K562 (cell line): Measurements from ENCODE around the gene LRGUK. TPM values are rescaled to one million over a fixed set of nuclear protein-coding genes. Genes with fewer than 3 reads are reported as not detected.

Experiments used
- ATAC-seq: fragments of 200-7000 bp; cut with Tn5 transposase; 3 replicates; pipeline ENCODE4 v1.9.1; 2020; ENCODE audit warnings: moderate library complexity
- BruUV-seq: library from RNA; stranded (reverse); fragments of 400-500 nt; replicated peaks from 2 replicates; lab custom pipeline; 2021; lab: Mats Ljungman, UMichigan
- CTCF ChIA-PET: fragments of 300-600 bp; formaldehyde crosslinking; extraction: SDS; loops from one replicate; lab custom pipeline; 2021; ENCODE audit warnings: low intra/inter-chr PET ratio; lab: Yijun Ruan, JAX
- POLR2A ChIA-PET: fragments of 300-600, 350-650 bp; sonication (Branson Sonifier 250); formaldehyde crosslinking; extraction: SDS; loops from one replicate; lab custom pipeline; 2021; ENCODE audit warnings: antibody characterized with exemption, inconsistent platforms; lab: Yijun Ruan, JAX
- DNase-seq, 4 experiments: peaks; one replicate each; pipeline versions ENCODE4 v3.0.0 to v3.0.0-alpha.2; 2011 to 2018; ENCODE audit warnings: low spot score in 3 of 4, mixed read lengths in 3 of 4; ENCODE audit errors: extremely low read depth in 1 of 4
- FAIRE-seq: peaks from 2 replicates; lab custom pipeline; 2011; peaks lifted over from hg19 to GRCh38; lab: Jason Lieb, UNC
- H2AFZ ChIP-seq: 2 replicates; pipeline ENCODE4 v1.6.0; 2011; ENCODE audit warnings: low read depth, low read length, control low read depth, inconsistent platforms
- H3K27ac ChIP-seq: fragments of 200-600 bp; 3 replicates; pipeline ENCODE4 v1.8.0; 2011; ENCODE audit warnings: low read depth, mild to moderate bottlenecking, control low read depth, inconsistent platforms, low read length, moderate library complexity, mixed read lengths; ENCODE audit errors: extremely low read depth
- H3K27me3 ChIP-seq, 2 experiments: fragments of 300-600 bp in 1 of 2; 2 replicates in 1 of 2; 3 replicates in 1 of 2; pipeline versions ENCODE4 v1.6.0 to v1.8.0; 2011; ENCODE audit warnings: inconsistent platforms in 2 of 2, low read length in 2 of 2, mild to moderate bottlenecking in 1 of 2, mixed read lengths in 1 of 2, moderate library complexity in 1 of 2; ENCODE audit not compliant: control insufficient read depth in 2 of 2, insufficient read depth in 2 of 2
- H3K36me3 ChIP-seq: fragments of 300-600 bp; 3 replicates; pipeline ENCODE4 v1.8.0; 2011; ENCODE audit warnings: mild to moderate bottlenecking, low read length, inconsistent platforms; ENCODE audit not compliant: control insufficient read depth, insufficient read depth
- H3K4me1 ChIP-seq, 2 experiments: fragments of 200-600 bp in 1 of 2; replicated peaks in 1 of 2; 2 replicates in 1 of 2; 3 replicates in 1 of 2; pipeline versions ENCODE4 v1.5.1 to v1.8.0; 2011; ENCODE audit warnings: inconsistent platforms in 2 of 2, low read length in 2 of 2, mild to moderate bottlenecking in 1 of 2, mixed read lengths in 1 of 2, moderate library complexity in 1 of 2; ENCODE audit not compliant: control insufficient read depth in 2 of 2, insufficient read depth in 2 of 2
- H3K4me2 ChIP-seq: 2 replicates; pipeline ENCODE4 v1.6.1; 2011; ENCODE audit warnings: low read length, control low read depth, inconsistent platforms, mixed read lengths; ENCODE audit not compliant: insufficient read depth
- H3K4me3 ChIP-seq: fragments of 200-600 bp; sonication (generic), shearing (Covaris generic); 2 replicates; pipeline ENCODE4 v1.5.1; 2016; ENCODE audit warnings: control low read depth, inconsistent platforms
- H3K79me2 ChIP-seq: fragments of 200-600 bp; 3 replicates; pipeline ENCODE4 v1.8.0; 2011; ENCODE audit warnings: low read length, inconsistent platforms; ENCODE audit not compliant: control insufficient read depth, insufficient read depth
- H3K9ac ChIP-seq, 2 experiments: 2 replicates each; pipeline versions ENCODE4 v1.6.0 to v1.6.1; 2011; ENCODE audit warnings: low read depth in 2 of 2, low read length in 2 of 2, control low read depth in 1 of 2, inconsistent platforms in 1 of 2, mild to moderate bottlenecking in 1 of 2, mixed read lengths in 1 of 2; ENCODE audit not compliant: insufficient read depth in 1 of 2
- H3K9me1 ChIP-seq: one replicate; pipeline ENCODE4 v1.6.0; 2011; ENCODE audit warnings: inconsistent platforms, mild to moderate bottlenecking, low read length, moderate library complexity; ENCODE audit not compliant: control insufficient read depth, insufficient read depth
- H3K9me3 ChIP-seq: replicated peaks from 2 replicates; pipeline ENCODE4 v1.5.1; 2011; ENCODE audit warnings: low read depth, low read length, inconsistent platforms; ENCODE audit not compliant: control insufficient read depth, insufficient read depth
- H4K20me1 ChIP-seq: replicated peaks from 2 replicates; pipeline ENCODE4 v1.6.1; 2011; ENCODE audit warnings: low read length, inconsistent platforms, mixed read lengths; ENCODE audit not compliant: control insufficient read depth, insufficient read depth
- KLF1 ChIP-seq: fragments of 450-650 bp; IDR thresholded peaks from 2 replicates; pipeline ENCODE4 v1.6.1; 2016; ENCODE audit warnings: missing genetic modification characterization, missing compliant biosample characterization
- THAP12 ChIP-seq: fragments of 250-450 bp; sonication (Bioruptor Pico); IDR thresholded peaks from 2 replicates; pipeline ENCODE4 v1.9.0; 2021; ENCODE audit warnings: mild to moderate bottlenecking, inconsistent platforms
- WGBS: fragments of 100-300 bp; shearing (Covaris generic); methylation state at CpG from one replicate; pipeline ENCODE4 v1.1.6; 2016; ENCODE audit warnings: low coverage, mixed read lengths; ENCODE audit not compliant: insufficient coverage; ENCODE audit errors: missing lambda C conversion rate; 5-methylcytosine and 5-hydroxymethylcytosine counted together
- in situ Hi-C: fragments of 300-500 bp; cut with MboI; formaldehyde crosslinking; loops from 4 replicates; pipeline ENCODE4 v1.15.0; 2018; ENCODE audit warnings: inconsistent platforms, mixed read lengths
- intact Hi-C: fragments of 100-400 bp; cut with micrococcal nuclease; formaldehyde crosslinking; loops from 2 replicates; pipeline ENCODE4 v1.14.2; 2022
- polyA plus RNA-seq, 8 experiments: library from polyadenylated mRNA; depleted of rRNA in 4 of 8; stranded (reverse) in 5 of 8; unstranded in 3 of 8; fragments of >200 nt; fragmentation: Nextera tagmentation in 2 of 8; fragmentation: Illumina TruSeq in 1 of 8; extraction: Ambion mirVana in 2 of 8; extraction: Trizol in 1 of 8; gene quantifications; 2 replicates each; pipeline versions ENCODE4 v1.2.1 to v1.2.3, GENCODE V29; 2011 to 2014; ENCODE audit warnings: inconsistent platforms in 1 of 8, missing spikeins in 1 of 8
- total RNA-seq, 7 experiments: library from RNA; depleted of rRNA in 6 of 7; stranded (reverse); fragments of >200 nt in 6 of 7; fragmentation: Illumina TruSeq in 2 of 7; extraction: Trizol in 2 of 7; gene quantifications; 2 replicates each; pipeline versions ENCODE4 v1.2.1 to v1.2.3, GENCODE V29; 2011 to 2021; ENCODE audit warnings: low replicate concordance in 1 of 7

LRGUK gene
- total and polyA plus RNA-seq, 9 of the 15 experiments (the other 6 are each of a cell fraction or from before 2014, with no cell fraction given) = 0.04 to 0.33 (median 0.18) TPM

- TF ChIP-seq THAP12 (CRISPR knock-in tag) (no peak), KLF1 (tag) (0 out of 2 replicates have a peak, but pooled peaks have one; percentile 40)
- Histone ChIP-seq H4K20me1 (no peaks in the 10 kb centered on the region), H3K4me2 (no peak overlapping the region), H3K9me1 (no peaks in the 10 kb centered on the region), H3K9me3 (no peaks in the 10 kb centered on the region), H3K27ac (no peak overlapping the region), H2AFZ (no peak overlapping the region), H3K4me3 (no peak overlapping the region), H3K4me1 (peaks cover 0 to 5% of the 10 kb centered on the region in 2 experiments; a peak in 2 of 5 replicates), H3K79me2 (no peaks in the 10 kb centered on the region), H3K36me3 (peaks cover 16% of the 10 kb centered on the region; the same call in 2 of the 3 replicates), H3K27me3 (no peaks in the 10 kb centered on the region), H3K9ac (no peak overlapping the region)
- FAIRE-seq (no peak), ATAC-seq (no peak), DNase-seq (no peak)
- ChIA-PET POLR2A (interaction anchor here (0.7 to 3.0 kb wide), 4 partner anchors 9 to 1191 kb away, joined by 3 to 12 read pairs (median 4); no protein-coding TSS in a partner anchor), CTCF (no interaction called here)
- in situ Hi-C loops (no loop called here), intact Hi-C loops (no loop called here)
- WGBS = 51% methylated on average over 3 of the region's 3 CpGs
- no TSS peak for BruUV-seq
Observed at GRCh38 chr7:134290286-134290685, 163.1 kb downstream of the LRGUK start.
